ENCODE results near the gene SMIM21. TPM values are rescaled to one million over a fixed set of nuclear protein-coding genes. Genes with fewer than 3 reads are reported as not detected.

The SMIM21 gene
- total RNA-seq, 4 donors from 2014 or later, result not detected

GRCh38 chr18:75376004-75376403 lies 51.5 kb downstream of the SMIM21 start:
- H3K4me3 ChIP-seq, result no peak overlapping the region
- in situ Hi-C loops (cut with MboI; ENCODE audit: low sequenced_read_pairs in 4 of 4) (no loop called here), intact Hi-C loops (cut with DNase I; ENCODE audit: low total_unique reads) (no loop called here)
- TF ChIP-seq POLR2A (IDR thresholded peaks at IDR 0.05) (no peak), CTCF (IDR thresholded peaks at IDR 0.05 in 4 of 5, conservative IDR thresholded peaks at IDR 0.05 in 1 of 5) (no peak)
- no peaks in the 10 kb centered on the region for H3K9me3 ChIP-seq
- H3K27ac ChIP-seq, result no peak overlapping the region
- ATAC-seq, result no peak
- no peaks in the 10 kb centered on the region for H3K36me3 ChIP-seq
- H3K27me3 ChIP-seq, result no peaks in the 10 kb centered on the region
- no peaks in the 10 kb centered on the region for H3K4me1 ChIP-seq
- DNase-seq, result no peak

- Histone ChIP-seq H3K4me1 (no peaks in the 10 kb centered on the region), H3K27ac (no peak overlapping the region), H3K9me3 (no peaks in the 10 kb centered on the region), H3K36me3 (no peaks in the 10 kb centered on the region), H3K27me3 (no peaks in the 10 kb centered on the region), H3K4me3 (no peak overlapping the region)
- in situ Hi-C loops (cut with MboI; ENCODE audit: low sequenced_read_pairs in 4 of 4) (no loop called here), intact Hi-C loops (cut with DNase I; ENCODE audit: low total_unique reads) (no loop called here)
- TF ChIP-seq CTCF (IDR thresholded peaks at IDR 0.05 in 4 of 5, conservative IDR thresholded peaks at IDR 0.05 in 1 of 5) (no peak), POLR2A (IDR thresholded peaks at IDR 0.05) (no peak)
- ATAC-seq (no peak), DNase-seq (no peak)
Measured at GRCh38 chr18:75375341-75375740, 52.2 kb downstream of the SMIM21 start.

GRCh38 chr18:75374466-75374865 lies 53.0 kb downstream of the SMIM21 start:
- Histone ChIP-seq H3K27me3 (no peaks in the 10 kb centered on the region), H3K36me3 (no peaks in the 10 kb centered on the region), H3K4me3 (no peak overlapping the region), H3K4me1 (no peaks in the 10 kb centered on the region), H3K27ac (no peak overlapping the region), H3K9me3 (no peaks in the 10 kb centered on the region)
- ATAC-seq, result no peak
- intact Hi-C loops (cut with DNase I; ENCODE audit: low total_unique reads) (no loop called here), in situ Hi-C loops (cut with MboI; ENCODE audit: low sequenced_read_pairs in 4 of 4) (no loop called here)
- no peak for DNase-seq
- TF ChIP-seq CTCF (IDR thresholded peaks at IDR 0.05 in 4 of 5, conservative IDR thresholded peaks at IDR 0.05 in 1 of 5) (no peak), POLR2A (IDR thresholded peaks at IDR 0.05) (no peak)

GRCh38 chr18:75369026-75369721 lies 58.3 kb downstream of the SMIM21 start:
- intact Hi-C loops (cut with DNase I; ENCODE audit: low total_unique reads), result no loop called here
- TF ChIP-seq CTCF (IDR thresholded peaks at IDR 0.05 in 4 of 5, conservative IDR thresholded peaks at IDR 0.05 in 1 of 5), result no peak
- no peak for TF ChIP-seq POLR2A (IDR thresholded peaks at IDR 0.05)
- H3K36me3 ChIP-seq, result no peaks in the 10 kb centered on the region
- DNase-seq (no peak), ATAC-seq (no peak)
- H3K4me3 ChIP-seq, result no peak overlapping the region
- no peak overlapping the region for H3K27ac ChIP-seq
- no peaks in the 10 kb centered on the region for H3K27me3 ChIP-seq
- no peaks in the 10 kb centered on the region for H3K4me1 ChIP-seq
- H3K9me3 ChIP-seq, result no peaks in the 10 kb centered on the region
- in situ Hi-C loops (cut with MboI; ENCODE audit: low sequenced_read_pairs in 4 of 4), result no loop called here

GRCh38 chr18:75365837-75366236 lies 61.7 kb downstream of the SMIM21 start:
- DNase-seq (no peak), ATAC-seq (no peak)
- peaks cover 2 to 4% (median 4%) of the 10 kb centered on the region in 3 donors for H3K27me3 ChIP-seq
- H3K4me3 ChIP-seq, result no peak overlapping the region
- H3K27ac ChIP-seq, result no peak overlapping the region
- H3K9me3 ChIP-seq, result no peaks in the 10 kb centered on the region
- H3K36me3 ChIP-seq, result no peaks in the 10 kb centered on the region
- no peaks in the 10 kb centered on the region for H3K4me1 ChIP-seq
- in situ Hi-C loops (cut with MboI; ENCODE audit: low sequenced_read_pairs in 4 of 4) (no loop called here), intact Hi-C loops (cut with DNase I; ENCODE audit: low total_unique reads) (no loop called here)
- TF ChIP-seq CTCF (IDR thresholded peaks at IDR 0.05 in 4 of 5, conservative IDR thresholded peaks at IDR 0.05 in 1 of 5), result peak in 1 of 5 experiments; percentile 37
- no peak for TF ChIP-seq POLR2A (IDR thresholded peaks at IDR 0.05)

Data from gastrocnemius medialis (tissue), 4 donors.